A673 (cell line): Measurements from ENCODE around the gene SLC22A23. TPM values are rescaled to one million over a fixed set of nuclear protein-coding genes. Genes with fewer than 3 reads are reported as not detected.

ENCODE experiments used
- BruUV-seq: library from RNA; stranded (reverse); fragments of 400-500 nt; replicated peaks from 2 replicates; lab custom pipeline; 2021; lab: Mats Ljungman, UMichigan
- CTCF ChIA-PET: fragments of 300-600 bp; sonication (Branson Sonifier 250); formaldehyde crosslinking; loops from one replicate; lab custom pipeline; 2022; ENCODE audit warnings: antibody characterized with exemption; lab: Charles Lee
- POLR2A ChIA-PET: fragments of 300-600 bp; sonication (Branson Sonifier 250); formaldehyde crosslinking; loops from one replicate; lab custom pipeline; 2022; ENCODE audit warnings: antibody characterized with exemption; ENCODE audit not compliant: low non-redundant PET; lab: Charles Lee
- DNase-seq: peaks from one replicate; pipeline ENCODE4 v3.0.0-alpha.2; 2015; ENCODE audit warnings: low spot score
- H3K27ac ChIP-seq: fragments of 200-600 bp; sonication (generic); 2 replicates; pipeline ENCODE4 v1.5.1; 2016; ENCODE audit warnings: mixed run types, low read depth, mild to moderate bottlenecking, mixed read lengths, antibody characterized with exemption, low read length; ENCODE audit not compliant: poor library complexity, severe bottlenecking
- H3K27me3 ChIP-seq: fragments of 200-600 bp; sonication (generic); replicated peaks from 2 replicates; pipeline ENCODE4 v1.6.1; 2017; ENCODE audit warnings: mixed run types, low read depth, mild to moderate bottlenecking, mixed read lengths, antibody characterized with exemption, low read length; ENCODE audit not compliant: insufficient read depth, poor library complexity
- H3K36me3 ChIP-seq: fragments of 200-600 bp; sonication (generic); 2 replicates; pipeline ENCODE4 v1.6.1; 2016; ENCODE audit warnings: mixed run types, mild to moderate bottlenecking, mixed read lengths, antibody characterized with exemption, low read length; ENCODE audit not compliant: insufficient read depth, poor library complexity, severe bottlenecking
- H3K4me1 ChIP-seq: fragments of 200-600 bp; sonication (generic); 2 replicates; pipeline ENCODE4 v1.6.1; 2017; ENCODE audit warnings: mixed run types, mild to moderate bottlenecking, mixed read lengths, antibody characterized with exemption, low read length; ENCODE audit not compliant: insufficient read depth, poor library complexity, severe bottlenecking
- H3K4me3 ChIP-seq: fragments of 200-600 bp; sonication (generic); 2 replicates; pipeline ENCODE4 v1.5.1; 2016; ENCODE audit warnings: low read depth, mixed run types, mild to moderate bottlenecking, mixed read lengths, low read length; ENCODE audit not compliant: poor library complexity, severe bottlenecking
- H3K9me3 ChIP-seq: fragments of 200-600 bp; sonication (generic); 2 replicates; pipeline ENCODE4 v1.6.1; 2016; ENCODE audit warnings: mixed run types, low read depth, mild to moderate bottlenecking, mixed read lengths, antibody characterized with exemption, low read length; ENCODE audit not compliant: poor library complexity, severe bottlenecking
- EZH2 ChIP-seq: fragments of 200-600 bp; sonication (generic); IDR thresholded peaks from 2 replicates; pipeline ENCODE4 v1.6.1; 2017; ENCODE audit warnings: borderline replicate concordance, low read depth, mild to moderate bottlenecking, mixed read lengths, antibody characterized with exemption, low read length; ENCODE audit not compliant: poor library complexity, severe bottlenecking
- intact Hi-C: fragments of 100-400 bp; cut with micrococcal nuclease; formaldehyde crosslinking; loops from one replicate; pipeline ENCODE4 v1.10.0; 2022; ENCODE audit not compliant: unreplicated experiment
- total RNA-seq: library from RNA; stranded (reverse); gene quantifications from 2 replicates; pipeline ENCODE4 v1.2.3, GENCODE V29; 2021
- TF ChIP-seq, protein P1 (sequence below): fragments of 300-800, 200-600 bp; sonication (generic); conservative IDR thresholded peaks from 2 replicates; pipeline ENCODE4 v1.5.1; 2017; ENCODE audit warnings: low read depth, mild to moderate bottlenecking, antibody characterized with exemption, low read length, moderate library complexity, mixed read lengths

Gene SLC22A23
- total RNA-seq, 1 experiment from 2014 or later = 6.2 TPM

DNA sequence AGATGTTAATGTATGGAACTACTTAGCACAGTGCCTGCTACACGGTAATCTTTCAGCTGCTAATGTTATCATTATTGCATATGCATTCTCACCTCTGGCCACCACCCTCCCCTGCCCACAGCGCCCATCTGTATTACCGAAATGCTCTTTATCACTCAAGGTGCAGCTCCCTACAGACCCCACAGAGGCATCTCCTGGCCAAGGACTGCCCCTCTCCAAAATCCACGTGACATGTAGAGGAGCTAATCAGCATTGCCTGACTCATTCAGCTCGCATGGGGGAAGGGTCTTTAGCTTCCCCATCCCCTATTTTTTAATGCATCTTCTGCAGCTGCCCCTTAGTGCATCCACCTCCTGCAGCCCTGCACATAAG, 41.8 kb downstream of the SLC22A23 start:
- no peak overlapping the region for H3K4me3 ChIP-seq
- POLR2A ChIA-PET = no interaction called here
- DNase-seq = no peak
- H3K4me1 ChIP-seq = peaks cover 2% of the 10 kb centered on the region
- H3K36me3 ChIP-seq = no peaks in the 10 kb centered on the region
- no peaks in the 10 kb centered on the region for H3K27me3 ChIP-seq
- H3K9me3 ChIP-seq = no peaks in the 10 kb centered on the region
- H3K27ac ChIP-seq = no peak overlapping the region
- CTCF ChIA-PET = interaction anchor here (0.6 to 1.3 kb wide), 3 partner anchors 125 to 318 kb away, joined by 5 to 8 read pairs (median 6); no protein-coding TSS in a partner anchor
- TF ChIP-seq EZH2 = no peak
- TF ChIP-seq, protein P1, sequence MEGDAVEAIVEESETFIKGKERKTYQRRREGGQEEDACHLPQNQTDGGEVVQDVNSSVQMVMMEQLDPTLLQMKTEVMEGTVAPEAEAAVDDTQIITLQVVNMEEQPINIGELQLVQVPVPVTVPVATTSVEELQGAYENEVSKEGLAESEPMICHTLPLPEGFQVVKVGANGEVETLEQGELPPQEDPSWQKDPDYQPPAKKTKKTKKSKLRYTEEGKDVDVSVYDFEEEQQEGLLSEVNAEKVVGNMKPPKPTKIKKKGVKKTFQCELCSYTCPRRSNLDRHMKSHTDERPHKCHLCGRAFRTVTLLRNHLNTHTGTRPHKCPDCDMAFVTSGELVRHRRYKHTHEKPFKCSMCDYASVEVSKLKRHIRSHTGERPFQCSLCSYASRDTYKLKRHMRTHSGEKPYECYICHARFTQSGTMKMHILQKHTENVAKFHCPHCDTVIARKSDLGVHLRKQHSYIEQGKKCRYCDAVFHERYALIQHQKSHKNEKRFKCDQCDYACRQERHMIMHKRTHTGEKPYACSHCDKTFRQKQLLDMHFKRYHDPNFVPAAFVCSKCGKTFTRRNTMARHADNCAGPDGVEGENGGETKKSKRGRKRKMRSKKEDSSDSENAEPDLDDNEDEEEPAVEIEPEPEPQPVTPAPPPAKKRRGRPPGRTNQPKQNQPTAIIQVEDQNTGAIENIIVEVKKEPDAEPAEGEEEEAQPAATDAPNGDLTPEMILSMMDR = no peak
- no TSS peak for BruUV-seq
- intact Hi-C loops = no loop called here

- CTCF ChIA-PET = interaction anchor here (0.7 to 1.3 kb wide), 2 partner anchors 193 to 318 kb away, joined by 5 to 6 read pairs; no protein-coding TSS in a partner anchor
- Histone ChIP-seq H3K27me3 (no peaks in the 10 kb centered on the region), H3K9me3 (no peaks in the 10 kb centered on the region), H3K4me3 (no peak overlapping the region), H3K27ac (no peak overlapping the region), H3K4me1 (no peaks in the 10 kb centered on the region), H3K36me3 (no peaks in the 10 kb centered on the region)
- no peak for DNase-seq
- no TSS peak for BruUV-seq
- TF ChIP-seq EZH2 = no peak
- TF ChIP-seq, protein P1 = no peak
- intact Hi-C loops = loop anchor here (5.0 kb wide), 1 partner anchor 137 kb away; no protein-coding TSS in a partner anchor
- POLR2A ChIA-PET = no interaction called here
Observed at GRCh38 chr6:3414327-3415081, 42.3 kb downstream of the SLC22A23 start.

- no TSS peak for BruUV-seq
- H3K27me3 ChIP-seq = no peaks in the 10 kb centered on the region
- no peaks in the 10 kb centered on the region for H3K36me3 ChIP-seq
- H3K9me3 ChIP-seq = no peaks in the 10 kb centered on the region
- no peak overlapping the region for H3K27ac ChIP-seq
- intact Hi-C loops = loop anchor here (5.0 kb wide), 1 partner anchor 136 kb away; no protein-coding TSS in a partner anchor
- TF ChIP-seq, protein P1 = no peak
- no peak for TF ChIP-seq EZH2
- POLR2A ChIA-PET = no interaction called here
- no peak overlapping the region for H3K4me3 ChIP-seq
- CTCF ChIA-PET = no interaction called here
- no peak for DNase-seq
- no peaks in the 10 kb centered on the region for H3K4me1 ChIP-seq
Observed at GRCh38 chr6:3413592-3413991, 43.3 kb downstream of the SLC22A23 start.
